Heart left ventricle (tissue), 13 donors: ENCODE data around the gene ATP13A4.

ENCODE experiments used
- CTCF ChIP-seq, 12 donors: fragments of 200-600 bp; sonication (generic) in 4 of 12; IDR thresholded peaks; one replicate each; pipeline versions ENCODE4 v1.5.0 to v1.8.0; 2018 to 2022; ENCODE audit warnings: antibody characterized with exemption in 12 of 12, mild to moderate bottlenecking in 5 of 12
- POLR2A ChIP-seq, 2 donors: fragments of 450-650 bp; IDR thresholded peaks; one replicate each; pipeline ENCODE4 v1.6.1; 2017; ENCODE audit warnings: antibody characterized with exemption in 2 of 2, mild to moderate bottlenecking in 2 of 2, moderate library complexity in 2 of 2
- donor health status: ischemic (EF 13 %, LVEDD 7.1; RV severe dilation, severe dysfunction).
- donor health status: DM: no; HTN: yes; CAD: no.
- donor health status: DM: no; HTN: no; CAD: no.
- donor health status: ischemic (EF 25% LVEDD 6.9; RV normal size, moderate dysfunction).
- donor health status: ischemic (EF 25% LVEDD 5.7; RV mildly dilated, moderate dysfunction).
- donor health status: ischemic (EF 35%, LVEDD 5.7; RV mildly dilated, moderate dysfunction).
- donor health status: nonischemic (EF 11% LVEDD 7.7; RV severe dilation, severe dysfunction).
- donor health status: DM: yes; HTN: yes; CAD: no.
- donor health status: PGD.
- donor health status: ischemic (EF 29% LVEDD 5.4; RV normal size, mild dysfunction).
- donor health status: nonischemic (EF 23%, LVEDD 6.1; RV moderate dilation, normal function).

- TF ChIP-seq CTCF (IDR thresholded peaks at IDR 0.05) = no peak
- TF ChIP-seq POLR2A (IDR thresholded peaks at IDR 0.05) = no peak
These were observed 151.4 kb downstream of the ATP13A4 start for GRCh38 chr3:193403307-193403706.
